SKM-1 (cell line): ENCODE results near the gene PCED1B.
"Not testable (repeated sequence)": the region's sequence is repeated elsewhere in the genome, so short reads cannot be mapped to it uniquely, and the experiment has no call there.

Experiments used
- DNase-seq: peaks from one replicate; lab custom pipeline; 2025; ENCODE audit not compliant: unreplicated experiment; lab: John Stamatoyannopoulos, UW

PCED1B gene

DNA sequence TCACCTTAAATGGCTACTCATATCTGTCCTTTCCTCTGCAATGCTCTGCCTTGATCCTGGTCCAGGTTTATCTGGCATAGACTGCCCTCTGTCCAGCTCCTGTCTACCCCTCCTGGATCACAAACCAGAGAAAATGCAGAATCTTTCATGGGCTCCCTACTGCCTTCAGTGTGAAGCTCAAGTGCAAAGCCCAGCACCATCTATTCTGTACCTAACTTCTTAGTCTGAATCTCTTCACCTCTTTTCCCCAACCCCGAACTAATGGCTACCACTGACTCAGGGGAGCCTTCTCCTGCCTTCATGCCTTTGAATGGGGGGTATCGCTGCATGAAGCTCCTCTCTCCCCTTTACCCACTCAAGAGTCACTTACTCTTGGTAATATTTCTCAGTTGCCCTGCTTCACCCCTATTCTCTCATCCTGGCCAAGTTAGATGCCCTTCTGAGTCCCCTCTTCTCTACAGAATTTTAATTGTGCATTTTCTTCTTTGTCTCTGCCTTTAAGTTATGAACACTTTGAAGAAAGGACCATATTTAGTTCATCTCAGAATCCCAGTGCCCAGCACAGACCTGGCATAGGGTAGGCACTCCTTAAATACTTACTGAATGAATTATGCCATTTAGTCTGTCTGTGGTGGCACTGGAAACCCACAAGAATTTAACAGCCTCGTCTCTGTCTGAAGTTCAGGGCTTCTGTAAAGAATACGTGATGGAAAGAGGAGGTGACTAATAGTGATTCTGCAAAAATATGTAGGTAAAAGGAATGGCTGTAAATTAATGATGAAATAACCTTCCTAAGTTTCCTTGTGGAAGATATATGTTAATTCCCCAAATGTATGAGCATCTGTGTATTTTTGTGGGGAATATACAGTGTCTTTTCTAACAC lies 191.6 kb downstream of the PCED1B start:
- no peak for DNase-seq

DNA sequence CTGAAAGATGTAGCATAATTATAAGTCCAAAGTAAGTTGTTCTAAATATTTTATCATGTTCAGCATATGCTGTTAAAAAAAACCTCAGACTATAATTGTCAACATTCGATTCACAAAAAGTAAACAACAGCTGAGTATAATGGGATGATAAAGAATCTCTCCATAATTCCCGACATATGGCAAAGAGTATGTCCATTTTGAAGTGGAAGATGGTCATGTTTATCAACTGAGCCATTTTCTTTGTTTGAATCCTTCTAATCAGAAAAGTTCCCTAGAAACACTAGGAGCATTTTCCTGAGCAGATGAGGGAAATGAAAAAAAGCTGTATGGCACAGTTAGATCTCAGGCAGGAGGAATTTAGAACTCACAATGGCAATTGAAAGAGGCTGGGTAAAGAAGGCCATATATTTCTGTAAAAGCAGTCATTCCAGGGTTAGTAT lies 192.4 kb downstream of the PCED1B start:
- DNase-seq = no peak

DNA sequence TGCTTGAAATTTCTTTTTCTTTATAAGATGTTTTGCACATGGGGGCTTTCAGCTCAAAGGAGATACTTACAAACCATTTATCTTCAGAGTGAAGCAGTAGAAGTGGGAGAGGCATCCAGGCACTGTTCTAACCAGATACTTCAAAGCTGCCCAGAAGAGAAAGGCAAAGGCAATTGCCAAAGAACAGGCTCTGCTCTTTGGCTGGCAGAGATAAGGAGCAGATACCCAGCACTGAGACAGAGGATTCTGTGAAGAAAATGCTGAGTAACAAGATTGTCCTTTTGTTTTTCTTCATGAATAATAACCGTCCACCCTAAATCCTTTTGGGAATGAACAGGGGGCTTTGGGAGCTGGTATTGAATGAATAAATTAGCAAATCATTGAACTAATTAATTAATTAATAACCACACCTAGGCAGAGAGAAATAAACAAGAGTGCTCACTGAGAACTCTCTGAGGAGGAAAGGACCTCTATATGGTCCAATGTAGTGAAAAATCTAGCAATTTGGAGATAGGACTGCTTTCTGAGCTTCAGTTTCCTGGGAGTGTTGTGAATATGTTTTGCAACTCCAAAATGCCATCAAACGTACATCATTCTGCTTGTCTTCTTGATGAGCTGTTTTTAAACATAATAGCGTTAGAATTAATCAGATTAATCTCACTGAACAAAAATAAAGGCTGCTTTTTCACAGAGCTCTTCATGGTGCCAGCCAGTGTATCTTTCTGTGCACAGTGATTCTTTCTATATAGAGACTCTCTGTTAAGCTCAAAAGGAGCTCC lies 193.2 kb downstream of the PCED1B start:
- no peak for DNase-seq

DNA sequence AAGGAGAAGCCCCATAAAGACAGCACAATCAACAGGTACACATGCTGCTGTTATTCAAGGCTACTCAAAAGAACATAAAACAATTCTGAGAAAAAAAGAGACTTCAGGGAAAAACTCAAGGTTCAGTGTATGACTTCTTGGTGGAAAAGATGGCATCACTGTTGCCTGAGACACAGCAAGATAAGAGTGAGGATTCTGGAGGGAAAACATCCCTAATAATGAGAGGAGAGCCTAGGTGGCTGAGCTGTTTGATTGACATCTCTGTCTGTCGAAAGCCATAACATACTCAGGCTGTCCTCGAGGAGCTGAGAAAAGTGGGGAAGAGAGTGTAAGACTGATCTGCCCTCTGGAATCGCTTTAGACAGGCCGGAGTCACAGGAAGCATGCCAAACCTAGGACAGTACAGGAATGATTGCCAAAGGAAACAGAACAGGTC lies 193.8 kb downstream of the PCED1B start:
- DNase-seq = no peak

DNA sequence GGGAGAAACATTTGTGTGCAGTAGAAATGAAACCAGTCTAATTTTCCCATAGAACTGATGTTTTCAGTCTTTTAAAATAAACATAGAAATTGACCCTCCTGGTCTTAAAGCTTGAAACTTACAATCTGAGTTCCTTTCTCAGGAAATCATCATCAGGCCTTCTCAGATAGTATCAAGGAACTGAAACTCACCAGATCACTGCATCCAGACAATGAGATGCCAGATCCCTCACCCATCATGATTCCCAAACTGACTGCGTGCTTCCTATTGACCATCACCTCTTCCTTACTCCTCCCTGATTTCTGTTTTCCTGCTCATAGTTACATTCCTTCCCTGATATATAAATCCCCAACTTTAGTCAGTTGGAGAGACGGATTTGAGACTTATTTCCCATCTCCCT lies 195.3 kb downstream of the PCED1B start:
- DNase-seq = no peak

DNA sequence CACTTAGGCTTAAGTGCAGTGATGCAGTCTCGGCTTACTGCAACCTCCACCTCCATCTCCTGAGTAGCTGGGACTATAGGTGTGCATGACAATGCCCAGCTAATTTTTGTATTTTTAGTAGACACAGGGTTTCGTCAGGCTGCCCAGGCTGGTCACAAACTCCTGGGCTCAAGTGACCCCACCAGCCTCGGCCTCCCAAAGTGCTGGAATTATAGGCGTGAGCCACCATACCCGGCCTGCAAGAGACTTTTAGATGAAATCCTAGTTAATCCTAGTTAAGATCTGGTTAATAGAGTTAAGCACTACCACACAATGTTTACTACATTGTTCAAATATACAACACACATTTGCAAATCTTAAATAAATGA lies 196.8 kb downstream of the PCED1B start:
- DNase-seq = no peak

DNA sequence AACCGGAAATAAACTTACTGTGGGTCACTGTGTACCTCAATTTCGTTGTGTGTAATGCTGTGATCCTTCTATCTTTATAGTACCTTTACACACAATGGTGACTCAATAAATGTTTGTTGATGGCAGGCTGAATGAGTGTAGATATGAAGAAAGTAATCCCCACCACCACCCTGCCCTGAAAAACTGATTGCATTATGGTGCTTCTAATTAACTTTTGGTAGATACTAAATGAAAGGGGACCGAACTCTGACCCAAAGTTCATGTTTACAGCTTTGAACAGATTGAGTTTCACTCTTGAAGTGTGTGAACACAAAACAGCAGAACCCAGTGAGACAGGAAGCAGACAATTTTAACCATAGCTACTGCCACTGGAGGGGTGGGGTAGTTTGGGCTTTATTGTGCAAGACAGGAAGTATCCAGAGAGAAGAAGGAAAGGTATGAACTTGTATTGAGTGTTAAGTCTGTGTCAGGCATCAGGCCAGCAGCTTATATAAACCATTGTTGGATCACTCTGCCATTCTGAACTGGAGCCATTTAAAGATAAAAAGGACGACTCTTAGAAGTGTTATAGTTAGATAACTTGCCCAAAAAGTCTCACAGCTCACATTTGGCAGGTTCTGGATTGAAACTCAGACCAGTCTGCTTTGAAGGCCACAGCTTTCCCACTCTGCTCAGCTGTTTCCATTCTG lies 197.3 kb downstream of the PCED1B start:
- DNase-seq = no peak

DNA sequence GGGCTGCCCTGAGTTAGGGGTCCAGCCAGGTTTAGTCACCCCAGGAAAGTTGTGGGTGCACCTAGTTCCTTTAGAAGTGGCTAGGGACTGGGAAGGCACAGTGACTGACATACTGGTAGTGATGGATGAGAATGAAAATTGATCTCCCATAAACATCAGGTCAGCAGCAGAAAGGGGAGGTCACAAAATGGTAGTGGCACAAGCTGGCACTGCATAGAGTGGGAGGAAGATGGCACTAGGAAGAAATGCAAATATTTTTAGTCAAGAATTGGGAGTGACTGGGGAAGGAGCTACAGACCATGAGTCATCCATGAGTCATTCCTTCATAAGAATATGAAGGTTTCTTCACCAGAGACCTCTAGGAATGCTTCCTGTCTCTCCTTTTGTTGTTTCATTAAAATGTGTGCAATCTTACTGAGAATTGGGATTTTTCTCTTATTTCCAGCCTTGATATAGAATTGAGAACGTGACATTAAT lies 198.6 kb downstream of the PCED1B start:
- no peak for DNase-seq

DNA sequence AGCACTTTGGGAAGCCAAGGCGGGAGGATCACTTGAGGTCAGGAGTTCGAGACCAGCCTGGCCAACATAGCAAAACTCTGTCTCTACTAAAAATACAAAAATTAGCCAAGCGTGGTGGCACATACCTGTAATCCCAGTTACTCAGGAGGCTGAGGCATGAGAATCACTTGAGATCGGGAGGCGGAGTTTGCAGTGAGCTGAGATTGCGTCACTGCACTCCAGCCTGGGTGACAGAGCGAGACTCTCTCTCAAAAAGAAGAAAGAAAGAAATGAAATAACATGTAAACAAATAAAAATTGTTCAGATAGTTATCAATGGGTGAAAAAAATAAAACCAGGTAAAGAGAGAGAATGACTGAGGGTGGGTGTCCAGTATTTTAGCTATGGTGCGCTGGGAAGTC lies 200.3 kb downstream of the PCED1B start:
- DNase-seq = not testable (repeated sequence)

DNA sequence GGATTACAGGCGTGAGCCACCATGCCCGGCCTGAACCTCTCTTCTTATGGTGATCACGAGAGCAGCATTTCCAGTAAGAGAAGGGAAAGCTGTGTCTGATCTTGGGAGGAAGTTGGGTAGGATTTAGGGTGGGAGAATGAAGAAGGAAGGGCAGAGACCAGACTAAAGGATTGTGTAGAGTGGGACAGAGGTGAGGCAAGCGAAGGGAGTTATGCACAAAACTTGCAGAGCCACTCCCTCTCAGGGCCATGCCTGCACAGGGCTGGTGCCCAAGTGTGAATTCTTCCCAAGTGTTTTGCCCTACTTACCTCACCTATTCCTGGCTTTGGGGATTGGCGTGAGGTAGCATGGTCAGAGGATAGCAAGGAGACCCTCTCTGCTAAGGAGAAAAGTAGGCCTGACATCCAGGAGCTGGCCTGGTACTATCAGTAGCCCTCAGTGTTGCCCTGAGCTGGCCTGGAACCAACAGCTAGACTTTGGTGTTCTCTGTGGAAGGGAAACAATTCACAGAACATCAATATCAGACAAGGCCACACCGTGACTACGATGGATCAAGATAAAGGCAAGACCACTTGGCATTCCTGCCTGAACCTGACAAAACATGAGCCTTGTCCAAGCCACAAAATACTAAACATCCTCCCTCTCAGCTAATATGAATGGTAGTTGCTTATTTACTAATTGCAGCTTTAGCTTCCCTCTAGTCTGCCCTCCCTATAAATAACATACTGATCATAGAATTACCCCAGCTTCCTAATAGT lies 201.3 kb downstream of the PCED1B start:
- DNase-seq = no peak

DNA sequence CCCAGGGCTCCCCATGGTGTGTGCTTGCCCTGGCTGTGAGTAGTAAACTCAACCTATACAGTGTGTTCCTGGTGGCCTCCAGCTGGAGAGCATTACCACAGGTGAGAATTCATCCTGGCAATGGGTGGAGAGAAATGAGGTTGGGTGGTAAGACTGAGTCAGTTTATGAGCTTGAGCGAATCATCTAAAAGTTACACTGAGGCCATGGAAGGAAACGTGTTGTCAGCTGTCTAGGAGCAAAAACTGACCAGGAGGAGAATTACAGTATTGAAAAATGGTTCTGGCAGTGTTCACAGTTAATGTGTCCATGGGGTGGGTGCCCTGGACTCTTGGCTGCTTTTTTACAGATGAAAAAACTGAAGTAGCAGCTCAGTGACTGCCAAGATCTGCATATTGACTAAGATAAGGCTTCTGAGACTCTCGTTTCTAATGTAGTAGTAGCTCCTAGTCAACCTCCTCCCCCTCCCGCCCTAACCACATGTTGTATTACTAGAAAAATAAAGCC lies 202.3 kb downstream of the PCED1B start:
- DNase-seq = no peak

DNA sequence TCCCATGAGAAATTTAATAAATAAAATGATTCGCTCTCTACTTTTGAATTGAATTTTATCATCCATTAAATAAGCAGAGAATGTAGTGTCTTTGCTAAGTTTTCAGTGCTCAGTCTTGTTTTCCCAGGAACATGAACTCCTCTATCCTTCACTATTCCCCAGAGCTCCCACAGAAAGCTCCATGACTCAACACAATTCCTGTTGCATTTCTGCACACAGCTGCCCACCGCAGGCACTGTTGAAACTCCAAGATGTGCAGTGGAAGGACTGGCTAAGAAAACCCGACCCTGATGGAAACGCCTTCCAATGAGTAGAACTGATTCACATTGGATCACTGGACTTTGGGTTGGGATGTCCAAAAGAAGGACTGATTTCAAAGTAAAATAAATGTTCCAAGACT lies 202.8 kb downstream of the PCED1B start:
- no peak for DNase-seq
